HG02870 (cell line): ENCODE measurements around the gene PPP6R3.
"Not testable (repeated sequence)": the region's sequence is repeated elsewhere in the genome, so short reads cannot be mapped to it uniquely, and the experiment has no call there.

Source experiments
- ATAC-seq: cut with Tn5 transposase; IDR thresholded peaks from one replicate; pipeline ENCODE4 v1.9.1; 2021; ENCODE audit warnings: mild to moderate bottlenecking, moderate library complexity; ENCODE audit not compliant: unreplicated experiment

The PPP6R3 gene

GRCh38 chr11:68593441-68593840 lies 132.9 kb downstream of the PPP6R3 start:
- no peak for ATAC-seq

DNA sequence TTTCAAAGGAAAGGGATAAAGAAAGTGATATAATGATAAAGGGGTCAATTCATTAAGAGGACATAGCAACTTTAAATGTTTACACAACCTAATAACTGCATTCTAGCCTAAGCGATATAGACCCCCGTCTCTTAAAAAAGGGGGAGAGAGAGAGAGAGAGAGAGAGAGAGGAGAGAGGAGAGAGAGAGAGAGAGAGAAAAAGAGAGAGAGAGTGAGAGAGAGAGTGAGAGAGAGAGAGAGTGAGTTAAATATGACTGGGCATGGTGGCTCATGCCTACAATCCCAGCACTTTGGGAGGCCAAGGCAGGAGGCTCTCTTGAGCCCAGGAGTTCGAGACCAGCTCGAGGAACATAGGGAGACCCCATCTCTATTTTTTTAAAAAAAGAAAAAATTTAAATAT lies 133.6 kb downstream of the PPP6R3 start:
- ATAC-seq = no peak

DNA sequence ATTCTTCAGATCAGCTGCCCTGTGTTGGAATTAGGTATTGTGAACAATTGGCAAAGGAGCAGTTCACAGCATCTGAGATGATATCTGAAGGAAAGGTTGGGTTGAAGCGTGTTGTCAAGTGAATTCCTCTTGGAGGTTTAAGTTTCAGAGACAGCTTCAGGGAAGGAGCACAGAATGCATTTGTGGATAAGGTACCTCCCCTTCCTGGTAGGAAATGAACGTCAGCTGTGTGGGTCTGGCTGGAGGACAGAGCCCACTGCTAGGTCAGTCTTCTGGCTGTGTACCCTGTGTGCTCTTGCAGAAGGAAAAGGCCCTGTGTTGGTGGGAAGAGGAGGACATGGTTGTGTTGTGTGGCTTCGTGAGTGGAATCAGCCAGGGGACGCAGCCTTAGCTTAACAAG lies 135.7 kb downstream of the PPP6R3 start:
- ATAC-seq = no peak

GRCh38 chr11:68598816-68599653 lies 138.5 kb downstream of the PPP6R3 start:
- no peak for ATAC-seq

- no peak for ATAC-seq
Measured at GRCh38 chr11:68601147-68601546, 140.6 kb downstream of the PPP6R3 start.

DNA sequence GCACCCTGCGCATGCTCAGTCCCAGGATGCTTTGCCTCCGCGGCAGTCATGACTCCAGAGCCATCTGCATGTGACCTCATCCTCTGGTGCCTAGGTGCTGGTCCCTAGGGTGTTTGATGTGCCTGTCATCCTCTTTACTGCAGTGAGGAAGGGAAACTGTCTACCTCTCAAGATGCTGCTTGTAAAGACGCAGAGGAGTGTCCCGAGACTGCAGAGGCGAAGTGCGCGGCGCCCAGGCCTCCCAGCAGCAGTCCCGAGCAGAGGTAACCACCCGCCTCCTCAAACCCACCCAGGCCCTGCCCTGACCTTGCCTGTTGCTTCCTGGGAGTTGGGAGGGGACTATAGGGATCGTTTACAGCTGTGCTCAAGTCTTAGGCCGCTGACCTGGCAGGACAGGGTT lies 149.2 kb downstream of the PPP6R3 start:
- no peak for ATAC-seq

DNA sequence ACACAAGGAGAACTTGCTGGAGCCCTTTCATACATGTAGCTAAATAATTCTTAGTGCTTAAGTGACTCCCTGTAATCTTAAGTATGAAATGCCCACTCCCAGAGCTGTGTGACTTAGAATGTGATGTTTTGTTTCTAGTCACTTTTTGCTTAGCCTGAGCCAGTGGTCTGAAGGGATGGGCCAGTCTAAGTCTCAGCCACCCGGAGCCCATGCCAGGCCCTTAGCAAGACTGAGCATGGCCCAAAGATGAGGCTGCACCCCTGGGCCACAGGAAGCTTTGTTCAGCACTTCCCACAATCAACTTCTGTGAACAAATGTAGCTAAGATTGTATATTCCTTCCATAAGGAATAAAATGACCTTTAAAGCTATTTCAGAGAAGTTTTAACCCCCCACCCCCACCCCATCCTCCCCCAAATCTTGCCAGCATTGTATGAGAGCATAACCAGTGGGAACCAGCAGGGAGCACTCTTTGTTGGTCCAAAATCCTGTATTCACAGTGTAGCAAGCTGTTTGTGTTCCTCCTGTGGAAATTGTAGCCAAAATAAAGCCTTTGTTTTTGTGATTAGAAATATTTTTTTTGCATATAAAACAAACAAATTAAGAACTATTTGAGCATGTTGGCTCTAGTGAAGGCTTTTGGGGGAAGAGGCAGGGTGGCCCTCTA lies 150.0 kb downstream of the PPP6R3 start:
- ATAC-seq = no peak

GRCh38 chr11:68615657-68616056 lies 155.1 kb downstream of the PPP6R3 start:
- ATAC-seq = no peak

GRCh38 chr11:68617925-68618809 lies 157.6 kb downstream of the PPP6R3 start:
- ATAC-seq = no peak

DNA sequence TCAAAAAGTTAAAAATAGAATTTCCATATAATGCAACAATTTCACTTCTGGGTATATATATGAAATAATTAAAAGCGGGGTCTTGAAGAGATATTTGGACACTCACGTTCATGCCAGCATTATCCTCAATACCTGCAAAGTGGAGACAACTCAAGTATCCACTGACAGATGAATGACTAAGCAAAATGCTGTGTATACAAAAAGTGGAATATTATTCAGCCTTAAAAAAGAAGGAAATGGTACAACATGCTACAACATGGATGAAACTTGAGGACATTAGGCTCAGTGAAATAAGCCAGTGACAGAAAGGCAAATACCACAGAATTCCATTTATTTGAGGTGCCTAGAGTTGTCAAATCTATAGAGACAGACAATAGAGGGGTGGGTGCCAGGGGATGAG lies 161.3 kb downstream of the PPP6R3 start:
- ATAC-seq = no peak

GRCh38 chr11:68623706-68624105 lies 163.2 kb downstream of the PPP6R3 start:
- ATAC-seq = not testable (repeated sequence)

DNA sequence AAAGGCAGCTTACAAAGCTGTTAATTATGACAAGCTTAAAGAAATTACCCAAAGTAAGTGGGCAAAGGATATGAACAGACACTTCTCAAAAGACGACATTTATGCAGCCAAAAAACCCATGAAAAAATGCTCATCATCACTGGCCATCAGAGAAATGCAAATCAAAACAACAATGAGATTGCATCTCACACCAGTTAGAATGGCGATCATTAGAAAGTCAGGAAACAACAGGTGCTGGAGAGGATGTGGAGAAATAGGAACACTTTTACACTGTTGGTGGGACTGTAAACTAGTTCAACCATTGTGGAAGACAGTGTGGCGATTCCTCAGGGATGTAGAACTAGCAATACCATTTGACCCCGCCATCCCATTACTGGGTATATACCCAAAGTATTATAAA lies 164.5 kb downstream of the PPP6R3 start:
- not testable (repeated sequence) for ATAC-seq

- not testable (repeated sequence) for ATAC-seq
Measured at GRCh38 chr11:68626236-68626635, 165.7 kb downstream of the PPP6R3 start.

GRCh38 chr11:68628837-68629236 lies 168.3 kb downstream of the PPP6R3 start:
- not testable (repeated sequence) for ATAC-seq

DNA sequence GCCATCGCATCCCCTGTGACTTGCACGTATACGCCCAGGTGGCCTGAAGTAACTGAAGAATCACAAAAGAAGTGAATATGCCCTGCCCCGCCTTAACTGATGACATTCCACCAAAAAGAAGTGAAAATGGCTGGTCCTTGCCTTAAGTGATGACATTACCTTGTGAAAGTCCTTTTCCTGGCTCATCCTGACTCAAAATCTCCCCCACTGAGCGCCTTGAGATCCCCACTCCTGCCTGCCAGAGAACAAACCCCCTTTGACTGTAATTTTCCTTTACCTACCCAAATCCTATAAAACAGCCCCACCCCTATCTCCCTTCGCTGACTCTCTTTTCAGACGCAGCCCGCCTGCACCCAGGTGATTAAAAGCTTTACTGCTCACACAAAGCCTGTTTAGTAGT lies 171.8 kb downstream of the PPP6R3 start:
- ATAC-seq = not testable (repeated sequence)

DNA sequence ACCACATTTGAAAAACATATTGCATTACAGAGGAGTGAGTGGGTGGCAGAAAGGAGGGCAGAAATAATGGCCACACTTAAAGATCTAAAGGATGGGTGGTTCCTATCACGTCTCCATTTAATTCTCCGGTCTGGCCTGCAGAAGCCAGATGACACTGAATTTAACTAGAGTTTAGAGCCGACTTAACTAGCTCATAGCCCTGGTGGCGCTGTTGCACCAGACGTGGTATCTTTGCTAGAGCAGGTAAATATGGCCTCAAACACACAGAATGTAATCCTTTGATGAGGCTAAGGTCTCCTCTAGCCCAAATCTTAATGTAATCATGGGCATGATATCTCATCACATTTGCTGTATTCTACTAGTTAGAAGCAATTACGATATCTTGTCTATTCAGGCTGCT lies 172.2 kb downstream of the PPP6R3 start:
- ATAC-seq = no peak

- ATAC-seq = not testable (repeated sequence)
Measured at GRCh38 chr11:68634606-68635005, 174.1 kb downstream of the PPP6R3 start.

DNA sequence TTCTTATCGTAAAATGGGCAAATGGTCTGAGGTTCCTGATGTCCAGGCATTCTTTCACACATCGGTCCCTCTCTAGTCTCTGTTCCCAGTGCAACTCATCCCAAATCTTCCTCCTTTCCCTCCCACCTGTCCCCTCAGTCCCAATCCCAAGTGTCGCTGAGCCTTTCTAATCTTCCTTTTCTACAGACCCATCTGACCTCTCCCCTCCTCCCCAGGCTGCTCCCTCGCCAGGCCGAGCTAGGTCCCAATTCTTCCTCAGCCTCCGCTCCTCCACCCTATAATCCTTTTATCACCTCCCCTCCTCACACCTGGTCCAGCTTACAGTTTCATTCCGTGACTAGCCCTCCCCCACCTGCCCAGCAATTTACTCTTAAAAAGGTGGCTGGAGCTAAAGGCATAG lies 174.6 kb downstream of the PPP6R3 start:
- ATAC-seq = not testable (repeated sequence)

DNA sequence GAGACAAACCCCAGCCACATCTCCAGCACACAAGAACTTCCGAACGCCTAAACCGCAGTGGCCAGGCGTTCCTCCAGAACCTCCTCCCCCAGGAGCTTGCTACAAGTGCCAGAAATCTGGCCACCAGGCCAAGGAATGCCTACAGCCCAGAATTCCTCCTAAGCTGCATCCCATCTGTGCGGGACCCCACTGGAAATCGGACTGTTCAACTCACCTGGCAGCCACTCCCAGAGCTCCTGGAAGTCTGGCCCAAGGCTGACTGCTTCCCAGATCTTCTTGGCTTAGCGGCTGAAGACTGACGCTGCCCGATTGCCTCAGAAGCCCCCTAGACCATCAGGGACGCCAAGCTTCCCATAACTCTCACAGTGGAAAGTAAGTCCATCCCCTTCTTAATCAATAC lies 175.3 kb downstream of the PPP6R3 start:
- ATAC-seq = not testable (repeated sequence)

- not testable (repeated sequence) for ATAC-seq
Measured at GRCh38 chr11:68639322-68639721, 178.8 kb downstream of the PPP6R3 start.

GRCh38 chr11:68641880-68642279 lies 181.3 kb downstream of the PPP6R3 start:
- ATAC-seq = no peak
